ENCODE measurements around the gene PKP1. TPM values are rescaled to one million over a fixed set of nuclear protein-coding genes. Genes with fewer than 3 reads are reported as not detected.

PKP1 gene
- polyA plus RNA-seq, 3 donors from 2014 or later = not detected

GRCh38 chr1:201327687-201328240 is 44.5 kb downstream of the PKP1 start:
- Mint-ChIP-seq H3K4me3 (no peak overlapping the region), H3K27ac (no peak overlapping the region), H3K27me3 (ENCODE audit: low read depth in 3 of 3) (peaks cover 0 to 4% (median 3%) of the 10 kb centered on the region in 3 donors), H3K4me1 (no peaks in the 10 kb centered on the region), H3K9me3 (no peaks in the 10 kb centered on the region), H3K36me3 (no peaks in the 10 kb centered on the region)
- no peak for DNase-seq

- H3K9me3 Mint-ChIP-seq = no peaks in the 10 kb centered on the region
- peaks cover 0 to 4% (median 3%) of the 10 kb centered on the region in 3 donors for H3K27me3 Mint-ChIP-seq (ENCODE audit: low read depth in 3 of 3)
- H3K36me3 Mint-ChIP-seq = no peaks in the 10 kb centered on the region
- H3K4me1 Mint-ChIP-seq = no peaks in the 10 kb centered on the region
- no peak for DNase-seq
- H3K27ac Mint-ChIP-seq = no peak overlapping the region
- H3K4me3 Mint-ChIP-seq = no peak overlapping the region
These were observed 45.3 kb downstream of the PKP1 start for GRCh38 chr1:201328576-201328975.

GRCh38 chr1:201329286-201329685 is 46.0 kb downstream of the PKP1 start:
- Mint-ChIP-seq H3K9me3 (no peaks in the 10 kb centered on the region), H3K4me3 (no peak overlapping the region), H3K36me3 (no peaks in the 10 kb centered on the region), H3K27ac (no peak overlapping the region), H3K27me3 (ENCODE audit: low read depth in 3 of 3) (peaks cover 0 to 5% (median 3%) of the 10 kb centered on the region in 3 donors), H3K4me1 (no peaks in the 10 kb centered on the region)
- no peak for DNase-seq

GRCh38 chr1:201329801-201330200 is 46.5 kb downstream of the PKP1 start:
- Mint-ChIP-seq H3K4me1 (no peaks in the 10 kb centered on the region), H3K36me3 (no peaks in the 10 kb centered on the region), H3K4me3 (no peak overlapping the region), H3K27me3 (ENCODE audit: low read depth in 3 of 3) (peaks cover 0 to 5% (median 3%) of the 10 kb centered on the region in 3 donors), H3K9me3 (no peaks in the 10 kb centered on the region), H3K27ac (no peak overlapping the region)
- no peak for DNase-seq

- Mint-ChIP-seq H3K36me3 (no peaks in the 10 kb centered on the region), H3K4me1 (no peaks in the 10 kb centered on the region), H3K27ac (no peak overlapping the region)
These were observed 47.2 kb downstream of the PKP1 start for GRCh38 chr1:201330541-201330940.

GRCh38 chr1:201331166-201331565 is 47.9 kb downstream of the PKP1 start:
- no peak overlapping the region for H3K4me3 Mint-ChIP-seq
- no peaks in the 10 kb centered on the region for H3K36me3 Mint-ChIP-seq
- H3K4me1 Mint-ChIP-seq = no peaks in the 10 kb centered on the region
- H3K27me3 Mint-ChIP-seq (ENCODE audit: low read depth in 3 of 3) = peaks cover 0 to 5% (median 3%) of the 10 kb centered on the region in 3 donors
- H3K9me3 Mint-ChIP-seq = no peaks in the 10 kb centered on the region
- DNase-seq = no peak
- H3K27ac Mint-ChIP-seq = no peak overlapping the region

More at GRCh38 chr1:201330541-201330940, 47.2 kb downstream of the PKP1 start:
- H3K27me3 Mint-ChIP-seq (ENCODE audit: low read depth in 3 of 3) = peaks cover 0 to 5% (median 3%) of the 10 kb centered on the region in 3 donors
- no peak overlapping the region for H3K4me3 Mint-ChIP-seq
- DNase-seq = no peak
- no peaks in the 10 kb centered on the region for H3K9me3 Mint-ChIP-seq

- no peaks in the 10 kb centered on the region for H3K9me3 Mint-ChIP-seq
- H3K4me3 Mint-ChIP-seq = no peak overlapping the region
- peaks cover 0 to 3% (median 2%) of the 10 kb centered on the region in 3 donors for H3K27me3 Mint-ChIP-seq (ENCODE audit: low read depth in 3 of 3)
- H3K4me1 Mint-ChIP-seq = no peaks in the 10 kb centered on the region
- no peak overlapping the region for H3K27ac Mint-ChIP-seq
- no peak for DNase-seq
- H3K36me3 Mint-ChIP-seq = no peaks in the 10 kb centered on the region
These were observed 48.7 kb downstream of the PKP1 start for GRCh38 chr1:201332021-201332420.

GRCh38 chr1:201332616-201333335 is 49.5 kb downstream of the PKP1 start:
- no peak for DNase-seq
- peaks cover 0 to 3% (median 1%) of the 10 kb centered on the region in 3 donors for H3K27me3 Mint-ChIP-seq (ENCODE audit: low read depth in 3 of 3)
- no peak overlapping the region for H3K27ac Mint-ChIP-seq
- no peaks in the 10 kb centered on the region for H3K4me1 Mint-ChIP-seq
- H3K4me3 Mint-ChIP-seq = no peak overlapping the region
- no peaks in the 10 kb centered on the region for H3K9me3 Mint-ChIP-seq
- H3K36me3 Mint-ChIP-seq = no peaks in the 10 kb centered on the region

- Mint-ChIP-seq H3K9me3 (no peaks in the 10 kb centered on the region), H3K36me3 (no peaks in the 10 kb centered on the region), H3K4me3 (no peak overlapping the region), H3K27ac (no peak overlapping the region), H3K27me3 (ENCODE audit: low read depth in 3 of 3) (peaks cover 0 to 2% (median 2%) of the 10 kb centered on the region in 3 donors), H3K4me1 (no peaks in the 10 kb centered on the region)
- no peak for DNase-seq
These were observed 51.2 kb downstream of the PKP1 start for GRCh38 chr1:201334325-201335173.

GRCh38 chr1:201335174-201335870 is 52.0 kb downstream of the PKP1 start:
- no peak overlapping the region for H3K27ac Mint-ChIP-seq
- no peak overlapping the region for H3K4me3 Mint-ChIP-seq
- no peaks in the 10 kb centered on the region for H3K36me3 Mint-ChIP-seq
- no peaks in the 10 kb centered on the region for H3K4me1 Mint-ChIP-seq
- H3K27me3 Mint-ChIP-seq (ENCODE audit: low read depth in 3 of 3) = peaks cover 0 to 5% (median 3%) of the 10 kb centered on the region in 3 donors
- no peaks in the 10 kb centered on the region for H3K9me3 Mint-ChIP-seq
- no peak for DNase-seq

- Mint-ChIP-seq H3K4me1 (no peaks in the 10 kb centered on the region), H3K36me3 (no peaks in the 10 kb centered on the region), H3K9me3 (no peaks in the 10 kb centered on the region), H3K27ac (no peak overlapping the region), H3K27me3 (ENCODE audit: low read depth in 3 of 3) (peaks cover 0 to 5% (median 3%) of the 10 kb centered on the region in 3 donors), H3K4me3 (no peak overlapping the region)
- no peak for DNase-seq
These were observed 52.6 kb downstream of the PKP1 start for GRCh38 chr1:201335901-201336300.

- DNase-seq = no peak
- no peak overlapping the region for H3K4me3 Mint-ChIP-seq
- H3K4me1 Mint-ChIP-seq = no peaks in the 10 kb centered on the region
- H3K9me3 Mint-ChIP-seq = no peaks in the 10 kb centered on the region
- no peaks in the 10 kb centered on the region for H3K36me3 Mint-ChIP-seq
- peaks cover 3 to 5% (median 4%) of the 10 kb centered on the region in 3 donors for H3K27me3 Mint-ChIP-seq (ENCODE audit: low read depth in 3 of 3)
- peak overlapping the region in 1 of 6 donors; percentile 14 for H3K27ac Mint-ChIP-seq
These were observed 53.6 kb downstream of the PKP1 start for GRCh38 chr1:201336711-201337450.

- Mint-ChIP-seq H3K9me3 (no peaks in the 10 kb centered on the region), H3K4me3 (no peak overlapping the region), H3K27ac (no peak overlapping the region), H3K36me3 (no peaks in the 10 kb centered on the region), H3K4me1 (no peaks in the 10 kb centered on the region), H3K27me3 (ENCODE audit: low read depth in 3 of 3) (peaks cover 1 to 9% (median 4%) of the 10 kb centered on the region in 3 donors)
- DNase-seq = no peak
These were observed 58.1 kb downstream of the PKP1 start for GRCh38 chr1:201341377-201341776.

Measured in immature natural killer cell (primary cell).